Measurements from ENCODE around the gene KRTAP4-2.
"Not testable (repeated sequence)": the region's sequence is repeated elsewhere in the genome, so short reads cannot be mapped to it uniquely, and the experiment has no call there.

KRTAP4-2 gene

GRCh38 chr17:41160648-41161047 is 17.4 kb downstream of the KRTAP4-2 start, which contains the start of gene KRTAP4-4:
TSS of gene KRTAP4-4 (minus strand) at chr17:41160748. CDS start at chr17:41160691, 57 bp downstream.
- DNase-seq = no peak

DNA sequence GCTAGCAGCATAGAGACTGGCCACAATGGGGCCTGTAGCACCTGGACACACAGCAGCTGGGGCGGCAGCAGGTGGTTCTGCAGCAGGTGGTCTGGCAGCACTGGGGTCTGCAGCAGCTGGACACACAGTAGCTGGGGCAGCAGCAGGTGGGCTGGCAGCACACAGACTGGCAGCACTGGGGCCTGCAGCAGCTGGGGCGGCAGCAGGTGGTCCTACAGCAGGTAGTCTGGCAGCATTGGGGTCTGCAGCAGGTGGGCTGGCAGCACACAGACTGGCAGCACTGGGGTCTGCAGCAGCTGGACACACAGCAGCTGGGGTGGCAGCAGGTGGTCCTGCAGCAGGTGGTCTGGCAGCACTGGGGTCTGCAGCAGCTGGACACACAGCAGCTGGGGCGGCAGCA is 17.8 kb downstream of the KRTAP4-2 start:
- not testable (repeated sequence) for DNase-seq

- DNase-seq = no peak
These were observed 24.2 kb downstream of the KRTAP4-2 start for GRCh38 chr17:41153856-41154255.

GRCh38 chr17:41151525-41151924 is 26.5 kb downstream of the KRTAP4-2 start:
- no peak for DNase-seq

- no peak for DNase-seq
These were observed 28.0 kb downstream of the KRTAP4-2 start for GRCh38 chr17:41150026-41150425.

DNA sequence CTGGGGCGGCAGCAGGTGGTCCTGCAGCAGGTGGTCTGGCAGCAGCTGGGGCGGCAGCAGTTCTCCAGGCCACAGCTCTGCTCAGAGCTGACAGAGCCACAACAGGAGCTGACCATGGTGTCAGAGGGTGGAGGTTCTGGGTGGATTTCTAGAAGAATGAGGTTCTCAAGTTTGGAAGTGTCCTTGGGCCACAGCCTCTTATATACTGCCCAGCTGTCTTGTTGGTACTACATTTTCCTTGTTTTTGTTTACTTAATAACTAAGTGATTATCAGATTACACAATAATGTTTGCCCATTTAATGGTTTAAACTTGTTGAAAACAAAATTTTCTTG is 28.4 kb downstream of the KRTAP4-2 start, which contains the start of gene KRTAP4-5:
KRTAP4-5 (minus strand) TSS at position 174 of the 334 bp plus-strand sequence; CDS start at position 116, 58 bp downstream.
- no peak for DNase-seq

GRCh38 chr17:41148971-41149651 is 28.9 kb downstream of the KRTAP4-2 start:
- not testable (repeated sequence) for DNase-seq

DNA sequence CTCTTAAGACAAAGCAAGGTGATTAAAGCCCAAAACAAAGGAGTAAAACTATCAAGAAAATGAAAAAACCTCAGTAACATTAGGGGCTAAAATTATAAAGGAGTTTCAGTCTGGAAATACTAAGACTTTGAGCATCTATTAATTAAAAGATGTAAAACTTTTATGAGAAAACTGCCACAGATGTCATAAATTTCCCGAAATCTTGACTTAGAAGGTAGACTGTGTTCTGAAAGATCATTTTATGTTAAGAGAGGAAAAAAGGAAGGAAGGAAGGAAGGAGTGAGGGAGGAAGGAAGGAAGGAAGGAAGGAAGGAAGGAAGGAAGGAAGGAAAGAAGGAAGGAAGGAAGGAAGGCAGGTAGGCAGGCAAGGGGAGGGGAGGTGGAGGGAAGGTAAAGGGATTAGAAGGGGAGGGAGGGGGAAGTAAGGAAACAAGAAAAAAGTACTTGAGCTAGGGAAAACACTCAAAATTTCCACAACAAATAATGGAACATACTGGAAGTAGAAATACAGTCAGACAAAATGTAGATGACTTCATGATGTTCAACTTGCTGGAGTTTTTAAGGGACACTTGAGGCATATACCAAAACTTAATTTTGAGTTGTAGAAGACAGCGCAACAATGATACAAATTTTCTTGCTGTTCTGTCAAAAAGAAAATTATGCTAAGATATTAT is 30.4 kb downstream of the KRTAP4-2 start:
- DNase-seq = no peak

- DNase-seq = no peak
These were observed 32.8 kb downstream of the KRTAP4-2 start for GRCh38 chr17:41145261-41145660.

DNA sequence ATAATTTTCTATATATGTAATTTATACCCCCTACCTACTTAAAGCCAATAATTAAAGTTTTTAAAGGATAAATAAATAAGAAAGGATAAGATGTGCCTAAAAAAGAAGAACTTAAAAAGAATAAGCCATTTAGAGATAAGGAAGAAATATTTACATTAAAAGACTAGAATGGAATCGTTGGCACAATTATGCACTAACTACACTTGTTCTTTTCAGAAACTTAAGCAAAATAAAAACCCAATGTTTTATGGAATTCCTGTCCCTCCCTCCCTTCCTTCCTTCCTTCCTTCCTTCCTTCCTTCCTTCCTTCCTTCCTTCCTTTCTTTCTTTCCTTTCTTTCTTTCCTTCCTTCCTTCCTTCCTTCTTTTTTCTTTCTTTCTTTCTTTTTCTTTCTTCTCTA is 33.2 kb downstream of the KRTAP4-2 start:
- no peak for DNase-seq

DNA sequence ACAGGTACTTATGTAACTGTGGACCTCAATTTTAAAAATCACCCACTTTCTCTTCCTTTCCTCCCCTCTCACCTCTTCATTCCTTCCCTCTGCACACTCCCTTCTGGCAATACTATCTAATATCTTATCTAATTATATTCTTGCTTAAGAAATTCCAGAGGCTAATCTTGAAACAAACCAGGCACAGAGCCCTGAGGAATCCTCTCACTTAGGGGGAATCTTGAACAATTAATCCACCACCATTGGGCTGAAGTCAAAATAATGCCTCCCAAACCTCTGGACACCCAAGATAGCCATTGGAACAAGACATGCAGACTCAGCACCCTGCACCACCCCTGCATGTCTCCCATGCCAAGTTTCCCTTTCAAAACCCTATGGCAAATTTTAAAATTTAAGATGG is 36.7 kb downstream of the KRTAP4-2 start:
- DNase-seq = no peak

DNA sequence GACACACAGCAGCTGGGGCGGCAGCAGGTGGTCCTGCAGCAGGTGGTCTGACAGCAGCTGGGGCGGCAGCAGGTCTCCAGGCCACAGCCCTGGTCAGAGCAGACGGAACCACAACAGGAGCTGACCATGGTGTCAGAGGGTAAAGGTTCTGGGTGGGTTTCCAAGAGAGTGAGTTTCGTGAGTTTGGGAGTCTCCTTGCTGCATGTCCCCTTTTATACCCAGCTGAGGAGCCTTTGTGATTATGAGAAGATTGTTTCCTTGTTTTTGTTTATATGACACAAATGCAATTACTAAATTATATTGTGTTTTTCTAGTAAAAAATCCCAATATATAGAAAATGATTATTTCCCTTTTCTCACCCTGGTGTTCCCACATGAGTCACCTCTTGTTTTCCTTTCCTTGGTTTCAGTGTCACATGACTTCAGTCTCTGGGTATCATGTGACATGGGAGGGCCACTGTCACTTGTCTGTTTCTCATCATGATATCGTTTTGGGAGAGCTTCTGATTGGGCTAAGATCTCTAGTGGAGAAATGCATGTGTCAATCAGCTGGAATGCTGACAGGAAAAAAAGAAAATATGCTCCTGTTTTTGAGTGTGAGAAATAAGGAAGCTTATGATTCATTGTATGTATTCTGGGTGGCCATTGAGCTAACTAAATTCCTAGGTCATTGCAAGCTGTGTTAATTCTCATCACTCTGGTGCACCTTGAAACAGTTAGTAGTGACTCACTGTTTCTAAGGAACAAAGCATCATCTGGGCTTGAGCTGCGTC is 37.5 kb downstream of the KRTAP4-2 start, which contains the start of gene KRTAP4-6:
KRTAP4-6 (minus strand) TSS at position 185 of the 772 bp plus-strand sequence; CDS start at position 128, 57 bp downstream.
- no peak for DNase-seq

DNA sequence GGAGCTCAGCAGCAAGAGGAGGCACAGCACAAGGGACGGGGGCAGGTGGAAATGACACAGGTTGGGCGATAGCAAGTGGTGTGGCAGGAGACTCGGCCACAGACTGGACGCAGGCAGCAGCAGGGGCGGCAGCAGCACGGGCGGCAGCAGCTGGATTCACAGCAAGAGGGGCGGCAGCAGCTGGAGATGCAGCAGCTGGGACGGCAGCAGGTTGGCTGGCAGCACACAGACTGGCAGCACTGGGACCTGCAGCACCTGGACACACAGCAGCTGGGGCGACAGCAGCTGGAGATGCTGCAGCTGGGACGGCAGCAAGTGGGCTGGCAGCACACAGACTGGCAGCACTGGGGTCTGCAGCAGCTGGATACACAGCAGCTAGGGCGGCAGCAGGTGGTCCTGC is 38.2 kb downstream of the KRTAP4-2 start:
- DNase-seq = not testable (repeated sequence)

GRCh38 chr17:41133880-41134735 is 43.9 kb downstream of the KRTAP4-2 start:
- no peak for DNase-seq

DNA sequence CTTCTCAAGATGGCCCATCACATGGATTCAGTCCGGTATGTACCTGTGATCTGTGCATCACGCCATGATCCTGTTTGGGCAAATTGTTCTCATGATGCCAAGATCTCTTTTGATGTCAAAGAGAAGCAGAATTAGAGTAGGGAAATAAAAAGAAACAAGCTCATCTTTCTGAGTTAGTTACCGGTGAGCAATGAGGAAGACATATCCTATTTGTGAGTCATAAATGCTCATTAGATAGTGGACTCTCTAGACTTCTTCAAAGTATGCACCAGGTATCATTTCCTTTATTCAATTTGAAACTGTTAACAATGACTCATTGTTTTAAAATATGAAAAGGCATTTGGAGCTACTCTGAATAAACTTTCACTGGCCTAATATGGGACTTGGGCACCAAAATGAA is 46.0 kb downstream of the KRTAP4-2 start:
- no peak for DNase-seq
